Astrocyte (in vitro differentiated cells and primary cell): ENCODE data around the gene CNTNAP2.

Experiments used
- CTCF ChIP-seq: IDR thresholded peaks from 2 replicates; pipeline ENCODE4 v1.5.1; 2011; ENCODE audit warnings: low read depth, mild to moderate bottlenecking, inconsistent platforms, low read length, moderate library complexity; ENCODE audit not compliant: insufficient read depth
- EZH2 ChIP-seq: IDR thresholded peaks from 2 replicates; pipeline ENCODE4 v1.6.1; 2012; ENCODE audit warnings: mild to moderate bottlenecking, low read length, inconsistent platforms; ENCODE audit not compliant: insufficient read depth

GRCh38 chr7:146136357-146136875, 19.8 kb downstream of the CNTNAP2 start:
- TF ChIP-seq CTCF (no peak), EZH2 (no peak)
